Hepatocyte (in vitro differentiated cells): Measurements from ENCODE around the gene MAST4.

Experiments used
- EZH2 ChIP-seq: fragments of 200-600 bp; sonication (generic); IDR thresholded peaks from 2 replicates; pipeline ENCODE4 v1.6.1; 2016; ENCODE audit warnings: antibody characterized with exemption, mild to moderate bottlenecking, borderline replicate concordance
- TF ChIP-seq, protein P1 (sequence below): fragments of 200-600 bp; sonication (generic); IDR thresholded peaks from 2 replicates; pipeline ENCODE4 v1.5.1; 2016; ENCODE audit warnings: antibody characterized with exemption, mild to moderate bottlenecking; ENCODE audit not compliant: poor library complexity

DNA sequence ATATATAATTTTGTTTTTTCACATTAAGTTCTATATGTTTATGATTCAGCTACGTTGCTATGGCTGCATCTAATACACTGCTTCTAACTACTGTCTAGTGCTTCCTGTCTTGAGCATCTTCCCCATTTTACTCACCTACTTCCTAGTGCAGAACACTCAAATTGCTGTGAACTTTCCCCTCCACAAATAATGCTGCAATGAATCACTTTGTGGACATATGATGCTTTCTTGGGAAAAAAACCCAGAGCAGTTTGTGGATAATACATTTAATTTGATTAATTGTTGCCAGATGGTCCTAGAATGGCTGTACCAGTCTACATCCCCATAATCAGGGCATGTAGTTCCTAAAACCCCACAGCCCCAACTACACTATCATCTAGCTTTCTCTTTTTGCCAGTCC, 581.9 kb downstream of the MAST4 start:
- no peak for TF ChIP-seq EZH2
- TF ChIP-seq, protein P1, sequence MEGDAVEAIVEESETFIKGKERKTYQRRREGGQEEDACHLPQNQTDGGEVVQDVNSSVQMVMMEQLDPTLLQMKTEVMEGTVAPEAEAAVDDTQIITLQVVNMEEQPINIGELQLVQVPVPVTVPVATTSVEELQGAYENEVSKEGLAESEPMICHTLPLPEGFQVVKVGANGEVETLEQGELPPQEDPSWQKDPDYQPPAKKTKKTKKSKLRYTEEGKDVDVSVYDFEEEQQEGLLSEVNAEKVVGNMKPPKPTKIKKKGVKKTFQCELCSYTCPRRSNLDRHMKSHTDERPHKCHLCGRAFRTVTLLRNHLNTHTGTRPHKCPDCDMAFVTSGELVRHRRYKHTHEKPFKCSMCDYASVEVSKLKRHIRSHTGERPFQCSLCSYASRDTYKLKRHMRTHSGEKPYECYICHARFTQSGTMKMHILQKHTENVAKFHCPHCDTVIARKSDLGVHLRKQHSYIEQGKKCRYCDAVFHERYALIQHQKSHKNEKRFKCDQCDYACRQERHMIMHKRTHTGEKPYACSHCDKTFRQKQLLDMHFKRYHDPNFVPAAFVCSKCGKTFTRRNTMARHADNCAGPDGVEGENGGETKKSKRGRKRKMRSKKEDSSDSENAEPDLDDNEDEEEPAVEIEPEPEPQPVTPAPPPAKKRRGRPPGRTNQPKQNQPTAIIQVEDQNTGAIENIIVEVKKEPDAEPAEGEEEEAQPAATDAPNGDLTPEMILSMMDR, result no peak
